NT2/D1 (cell line): Measurements from ENCODE around the gene PRKX.
"Not testable (repeated sequence)": the region's sequence is repeated elsewhere in the genome, so short reads cannot be mapped to it uniquely, and the experiment has no call there.

Experiments
- YY1 ChIP-seq: IDR thresholded peaks from 2 replicates; pipeline ENCODE4 v1.6.1; 2011; ENCODE audit not compliant: insufficient read length, insufficient read depth
- ZNF274 ChIP-seq: IDR thresholded peaks from 2 replicates; pipeline ENCODE4 v1.6.1; 2011; ENCODE audit warnings: mild to moderate bottlenecking, low read depth, low read length

DNA sequence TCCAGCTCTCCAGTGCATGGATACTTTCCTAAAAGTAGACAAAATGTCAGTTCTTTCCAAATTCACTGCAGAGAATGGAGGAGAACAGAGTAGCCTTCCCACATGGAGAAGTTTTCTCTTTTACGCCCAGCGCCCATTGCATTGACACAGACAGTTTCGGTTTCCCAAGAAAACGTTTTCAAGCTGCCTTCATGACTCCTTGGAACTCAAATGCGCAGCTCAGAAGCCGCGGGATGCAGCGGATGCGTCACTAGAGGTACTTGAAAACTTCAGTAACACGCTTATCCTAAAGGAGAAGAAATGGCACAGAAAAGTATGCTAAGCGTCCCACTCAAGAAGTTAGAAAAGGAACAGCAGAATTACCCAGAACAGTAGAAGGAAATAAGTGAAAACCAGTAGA is 23.1 kb upstream of the PRKX start:
- TF ChIP-seq ZNF274, YY1: not testable (repeated sequence)
